Measurements from ENCODE around the gene CLK3.
A peak's percentile ranks its signal among the peaks of the same experiment; 100 is the strongest.
"Not testable (repeated sequence)": the region's sequence is repeated elsewhere in the genome, so short reads cannot be mapped to it uniquely, and the experiment has no call there.

The CLK3 gene

DNA sequence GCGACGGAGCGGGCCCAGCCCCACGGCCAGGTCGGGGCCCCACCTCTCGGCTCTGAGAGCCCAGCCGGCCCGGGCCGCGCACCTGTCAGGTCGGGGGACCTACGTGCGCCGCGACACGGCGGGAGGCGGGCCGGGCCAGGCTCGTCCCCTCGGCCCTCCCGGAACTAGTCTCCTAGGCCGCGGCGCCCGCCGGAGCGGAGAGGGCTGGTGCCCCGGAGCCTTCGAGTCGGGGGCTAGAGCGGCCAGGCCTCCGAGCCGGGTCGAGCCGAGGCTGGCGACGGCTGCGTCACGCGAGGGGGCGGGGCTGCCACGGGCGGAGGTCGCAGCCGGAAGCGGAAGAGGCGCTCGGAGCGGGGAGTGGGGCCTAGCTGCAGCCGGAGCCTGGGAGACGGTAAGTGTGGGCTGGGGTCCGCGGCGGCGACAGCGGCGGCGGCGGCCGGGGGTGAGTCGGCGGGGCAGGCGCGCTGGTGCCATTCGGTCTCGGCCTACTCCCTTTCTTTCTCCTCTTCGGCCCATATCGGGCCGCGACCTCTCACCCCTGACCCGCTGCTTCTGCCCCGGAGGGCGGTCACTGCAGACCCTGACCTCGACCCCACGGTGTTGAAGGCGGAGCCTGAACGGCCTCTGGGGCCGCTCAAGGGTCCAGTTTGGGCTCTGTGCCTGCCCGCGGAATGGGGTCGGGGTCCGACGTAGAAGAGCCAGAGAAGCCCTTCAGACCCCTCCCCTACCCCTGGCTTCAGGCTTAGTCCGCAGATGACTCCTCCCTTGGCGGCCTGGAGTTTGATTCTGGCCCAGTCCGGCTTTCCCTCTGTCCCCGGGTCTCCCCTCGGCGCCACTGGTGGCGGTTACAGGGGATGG lies at the start of gene CLK3:
Gene CLK3 (plus strand): TSS at position 329 of the 858 bp plus-strand sequence. CDS start 3,361 bp downstream, outside the sequence.
- peak; percentile 66 for DNase-seq (ENCODE audit: low read depth, low spot score)

DNA sequence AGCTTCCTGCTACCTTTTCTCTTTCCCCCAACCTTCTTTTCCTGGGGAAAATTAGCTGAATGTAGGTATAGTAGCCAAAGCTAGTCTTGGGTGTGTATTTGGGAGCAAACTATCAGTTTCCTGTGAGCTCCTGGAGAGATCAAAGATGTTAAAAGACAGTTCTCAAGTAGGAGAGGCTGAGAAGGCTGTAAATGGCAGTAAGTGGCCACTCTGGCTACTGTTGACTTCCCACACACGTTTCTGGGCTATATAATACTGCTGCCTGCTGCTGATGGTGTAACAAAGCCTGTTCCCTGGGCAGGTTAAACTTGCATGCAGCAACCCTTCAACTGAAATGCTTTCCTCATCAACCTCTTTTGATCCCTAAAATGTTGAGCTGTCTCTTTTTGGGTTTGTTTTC lies 47.0 kb upstream of the CLK3 start:
- DNase-seq (ENCODE audit: low read depth, low spot score) = no peak

- no peak for DNase-seq (ENCODE audit: low read depth, low spot score)
These were observed 45.9 kb upstream of the CLK3 start for GRCh38 chr15:74569731-74570070.

GRCh38 chr15:74571191-74571590 lies 44.4 kb upstream of the CLK3 start:
- DNase-seq (ENCODE audit: low read depth, low spot score) = no peak

GRCh38 chr15:74573987-74574386 lies 41.6 kb upstream of the CLK3 start:
- DNase-seq (ENCODE audit: low read depth, low spot score) = no peak

- DNase-seq (ENCODE audit: low read depth, low spot score) = no peak
These were observed 37.1 kb upstream of the CLK3 start for GRCh38 chr15:74578496-74578994.

DNA sequence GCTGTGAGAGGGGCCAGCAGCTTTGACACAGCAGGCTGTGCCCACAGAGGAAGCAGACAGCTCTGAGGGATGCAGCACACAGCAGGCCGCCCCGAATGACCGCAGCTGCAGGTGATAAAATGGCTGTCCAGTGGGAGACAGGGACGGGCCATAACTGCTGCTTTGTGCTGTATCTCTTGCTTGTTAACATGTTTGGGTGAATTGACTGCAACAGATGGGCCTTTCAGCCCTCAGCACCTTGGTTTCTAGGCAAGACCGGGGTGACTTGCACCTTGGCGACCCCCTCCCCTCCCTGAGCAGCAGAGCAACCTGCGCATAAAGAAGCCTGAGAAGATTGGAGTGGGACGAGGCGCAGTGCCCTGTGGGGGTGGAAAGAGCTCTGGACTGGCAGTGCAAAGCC lies 36.6 kb upstream of the CLK3 start:
- DNase-seq (ENCODE audit: low read depth, low spot score) = no peak

GRCh38 chr15:74580538-74581350 lies 34.9 kb upstream of the CLK3 start:
- DNase-seq (ENCODE audit: low read depth, low spot score) = no peak

GRCh38 chr15:74584204-74584603 lies 31.4 kb upstream of the CLK3 start:
- DNase-seq (ENCODE audit: low read depth, low spot score) = no peak

DNA sequence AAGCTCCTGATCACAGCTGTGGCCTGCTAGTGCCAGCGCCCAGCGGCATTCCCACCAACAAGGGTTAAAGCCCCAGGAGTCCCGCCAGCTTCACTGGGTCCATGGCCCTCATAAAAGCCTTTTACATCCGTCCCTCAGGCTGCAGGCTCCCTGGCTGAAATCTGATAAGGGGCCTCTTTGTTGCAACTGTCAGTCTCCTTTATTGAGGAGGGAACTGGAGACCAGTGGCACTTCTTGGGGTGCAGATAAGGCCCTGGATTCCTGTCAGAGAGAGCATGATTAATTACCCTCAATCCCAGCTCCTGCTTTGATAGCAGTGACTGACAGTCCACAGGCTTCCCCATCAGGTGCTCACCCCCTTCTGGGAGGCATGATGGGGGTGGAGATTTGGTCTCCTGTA lies 30.9 kb upstream of the CLK3 start:
- no peak for DNase-seq (ENCODE audit: low read depth, low spot score)

GRCh38 chr15:74585191-74585590 lies 30.4 kb upstream of the CLK3 start:
- DNase-seq (ENCODE audit: low read depth, low spot score) = no peak

GRCh38 chr15:74585857-74586256 lies 29.8 kb upstream of the CLK3 start:
- no peak for DNase-seq (ENCODE audit: low read depth, low spot score)

- no peak for DNase-seq (ENCODE audit: low read depth, low spot score)
These were observed 25.8 kb upstream of the CLK3 start for GRCh38 chr15:74589826-74590225.

DNA sequence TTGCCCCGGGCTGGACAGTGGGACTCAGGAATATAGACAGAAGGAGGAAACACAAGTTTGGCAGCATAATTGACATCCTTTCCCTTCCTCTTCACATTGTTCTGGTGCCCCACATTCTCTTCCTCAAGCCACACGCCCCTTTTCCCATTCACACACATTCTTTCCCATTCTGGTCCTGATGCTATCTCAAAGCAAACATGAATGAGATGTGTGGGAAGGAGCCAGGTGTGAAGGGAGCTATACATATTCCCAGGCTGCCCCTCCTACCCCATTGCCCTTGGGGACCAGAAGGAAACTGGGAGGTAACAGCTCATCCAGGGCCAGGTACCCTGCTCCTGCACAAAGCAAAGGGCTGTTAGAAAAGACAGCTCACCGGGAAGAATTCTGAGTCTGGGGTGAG lies 23.4 kb upstream of the CLK3 start:
- no peak for DNase-seq (ENCODE audit: low read depth, low spot score)

GRCh38 chr15:74593122-74593521 lies 22.5 kb upstream of the CLK3 start:
- DNase-seq (ENCODE audit: low read depth, low spot score) = no peak

- no peak for DNase-seq (ENCODE audit: low read depth, low spot score)
These were observed 21.2 kb upstream of the CLK3 start for GRCh38 chr15:74594455-74594854.

- no peak for DNase-seq (ENCODE audit: low read depth, low spot score)
These were observed 20.4 kb upstream of the CLK3 start for GRCh38 chr15:74595271-74595670.

DNA sequence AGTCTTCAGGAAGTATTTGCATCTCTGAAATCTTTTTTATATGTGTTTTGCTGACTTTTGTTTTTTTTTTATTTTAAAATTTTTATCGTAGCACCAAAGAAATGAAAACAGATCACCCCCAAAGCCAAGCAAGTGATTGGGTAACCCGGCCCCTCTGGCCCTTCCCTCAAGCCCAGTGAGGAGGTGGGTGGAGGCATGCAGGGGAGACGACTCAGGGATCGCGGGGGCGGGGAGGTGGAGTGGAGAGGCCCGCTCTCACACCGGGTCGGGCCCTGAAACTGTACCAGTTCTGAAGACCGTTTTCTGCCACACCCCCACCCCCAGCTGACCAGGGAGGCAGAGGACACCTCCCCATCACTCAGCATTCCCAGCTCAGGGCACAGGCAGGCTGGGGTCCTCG lies 18.9 kb upstream of the CLK3 start:
- not testable (repeated sequence) for DNase-seq (ENCODE audit: low read depth, low spot score)

DNA sequence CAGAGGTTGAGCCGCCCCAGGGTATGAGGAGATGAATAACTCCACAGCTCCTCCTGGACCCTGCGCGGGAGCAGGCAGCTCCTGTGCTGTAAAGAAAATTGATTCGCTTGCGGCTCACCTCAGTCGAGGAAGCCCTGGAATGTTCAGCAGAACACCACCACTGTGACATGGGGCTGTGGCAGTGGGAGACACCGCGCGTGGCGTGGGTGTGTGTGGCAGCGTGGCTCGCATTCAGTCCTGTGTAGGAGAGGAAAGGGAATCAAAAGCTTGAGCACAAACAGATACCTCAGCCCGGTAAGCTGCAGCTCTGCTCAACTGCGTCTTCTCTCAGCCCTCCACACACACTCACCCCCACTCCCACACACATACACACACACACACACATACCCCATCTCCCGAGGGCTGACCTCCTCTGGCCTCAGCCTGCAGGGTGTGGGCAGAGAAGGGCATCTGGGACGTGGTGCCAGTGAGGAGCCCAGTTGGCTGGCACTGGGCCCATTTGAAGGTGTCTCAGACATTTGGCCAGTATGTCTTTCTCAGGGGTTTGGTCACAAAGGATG lies 18.4 kb upstream of the CLK3 start:
- DNase-seq (ENCODE audit: low read depth, low spot score) = not testable (repeated sequence)

GRCh38 chr15:74598126-74598842 lies 17.4 kb upstream of the CLK3 start:
- peak; percentile 64 for DNase-seq (ENCODE audit: low read depth, low spot score)

- no peak for DNase-seq (ENCODE audit: low read depth, low spot score)
These were observed 16.5 kb upstream of the CLK3 start for GRCh38 chr15:74599156-74599555.
